ENCODE data around the gene GSTM3.

DNA sequence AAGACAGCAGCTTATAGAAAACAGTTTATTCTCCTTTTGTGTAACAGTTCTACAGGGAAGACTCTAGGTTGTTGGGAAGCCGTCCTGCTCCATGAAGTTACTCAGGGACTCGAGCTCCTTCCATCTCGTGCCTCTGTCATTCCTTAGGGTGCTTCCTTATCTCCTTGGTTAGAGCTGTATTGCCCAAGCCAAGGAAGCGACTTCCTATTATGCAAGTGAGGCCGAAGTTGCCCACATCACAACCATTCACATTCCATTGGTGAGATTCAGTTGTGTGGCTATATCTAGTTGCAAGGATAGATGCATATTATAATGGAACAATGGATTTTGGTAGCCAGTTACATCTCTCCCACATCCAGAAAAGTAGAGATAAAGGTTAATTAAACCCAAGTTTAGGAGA, 19.8 kb downstream of the GSTM3 start:
- TF ChIP-seq ETV6 (CRISPR knock-in tag; IDR thresholded peaks at IDR 0.05), result no peak
- TF ChIP-seq CREM (CRISPR knock-in tag; IDR thresholded peaks at IDR 0.05), result no peak
- no peak for TF ChIP-seq CBFB (CRISPR knock-in tag; IDR thresholded peaks at IDR 0.05; ENCODE audit: low read depth)
- TF ChIP-seq, protein P1, sequence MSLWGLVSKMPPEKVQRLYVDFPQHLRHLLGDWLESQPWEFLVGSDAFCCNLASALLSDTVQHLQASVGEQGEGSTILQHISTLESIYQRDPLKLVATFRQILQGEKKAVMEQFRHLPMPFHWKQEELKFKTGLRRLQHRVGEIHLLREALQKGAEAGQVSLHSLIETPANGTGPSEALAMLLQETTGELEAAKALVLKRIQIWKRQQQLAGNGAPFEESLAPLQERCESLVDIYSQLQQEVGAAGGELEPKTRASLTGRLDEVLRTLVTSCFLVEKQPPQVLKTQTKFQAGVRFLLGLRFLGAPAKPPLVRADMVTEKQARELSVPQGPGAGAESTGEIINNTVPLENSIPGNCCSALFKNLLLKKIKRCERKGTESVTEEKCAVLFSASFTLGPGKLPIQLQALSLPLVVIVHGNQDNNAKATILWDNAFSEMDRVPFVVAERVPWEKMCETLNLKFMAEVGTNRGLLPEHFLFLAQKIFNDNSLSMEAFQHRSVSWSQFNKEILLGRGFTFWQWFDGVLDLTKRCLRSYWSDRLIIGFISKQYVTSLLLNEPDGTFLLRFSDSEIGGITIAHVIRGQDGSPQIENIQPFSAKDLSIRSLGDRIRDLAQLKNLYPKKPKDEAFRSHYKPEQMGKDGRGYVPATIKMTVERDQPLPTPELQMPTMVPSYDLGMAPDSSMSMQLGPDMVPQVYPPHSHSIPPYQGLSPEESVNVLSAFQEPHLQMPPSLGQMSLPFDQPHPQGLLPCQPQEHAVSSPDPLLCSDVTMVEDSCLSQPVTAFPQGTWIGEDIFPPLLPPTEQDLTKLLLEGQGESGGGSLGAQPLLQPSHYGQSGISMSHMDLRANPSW (CRISPR knock-in tag; conservative IDR thresholded peaks at IDR 0.05; ENCODE audit: low read depth), result no peak
